ENCODE data around the gene NUBPL. TPM values are rescaled to one million over a fixed set of nuclear protein-coding genes. Genes with fewer than 3 reads are reported as not detected.
"Not testable (repeated sequence)": the region's sequence is repeated elsewhere in the genome, so short reads cannot be mapped to it uniquely, and the experiment has no call there.

Gene NUBPL
- total RNA-seq, 1 experiment from 2014 or later: 5.7 TPM

GRCh38 chr14:31854508-31855075 is 293.4 kb downstream of the NUBPL start:
- in situ Hi-C loops (cut with HindIII; ENCODE audit: low pct_unique_long_range_greater_than_20kb, low sequenced_read_pairs) (no loop called here), intact Hi-C loops (cut with micrococcal nuclease; ENCODE audit: unreplicated experiment) (no loop called here)
- ATAC-seq: no peak
- no peak overlapping the region for H3K4me3 ChIP-seq (ENCODE audit: low read depth in 2 of 2, low read length in 2 of 2)
- no peak for TF ChIP-seq REST (IDR thresholded peaks at IDR 0.05; ENCODE audit: insufficient read depth in 1 of 2, low read depth in 2 of 2, low read length in 1 of 2)
- no peak for TF ChIP-seq TCF7L2 (IDR thresholded peaks at IDR 0.05; ENCODE audit: low read depth, low read length)
- ChIA-PET CTCF (no interaction called here), POLR2A (no interaction called here)
- H3K36me3 ChIP-seq (ENCODE audit: control insufficient read depth, insufficient read depth, low read length): no peaks in the 10 kb centered on the region
- no TSS peak for BruUV-seq (replicated peaks)
- no peaks in the 10 kb centered on the region for H3K9me3 ChIP-seq (ENCODE audit: control insufficient read depth, insufficient read depth, low read depth, low read length)
- no peak for DNase-seq (ENCODE audit: low read depth, low spot score)
- no peaks in the 10 kb centered on the region for H3K27me3 ChIP-seq (ENCODE audit: control insufficient read depth, insufficient read depth, low read length)
- no peak overlapping the region for H3K27ac ChIP-seq (ENCODE audit: low read length)
- no peaks in the 10 kb centered on the region for H3K4me1 ChIP-seq (ENCODE audit: control insufficient read depth, insufficient read depth, low read length)

- DNase-seq (ENCODE audit: low read depth, low spot score): no peak
- Histone ChIP-seq H3K27ac (ENCODE audit: low read length) (no peak overlapping the region), H3K9me3 (ENCODE audit: control insufficient read depth, insufficient read depth, low read depth, low read length) (no peaks in the 10 kb centered on the region), H3K4me1 (ENCODE audit: control insufficient read depth, insufficient read depth, low read length) (no peaks in the 10 kb centered on the region), H3K4me3 (ENCODE audit: low read depth in 2 of 2, low read length in 2 of 2) (no peak overlapping the region), H3K36me3 (ENCODE audit: control insufficient read depth, insufficient read depth, low read length) (no peaks in the 10 kb centered on the region), H3K27me3 (ENCODE audit: control insufficient read depth, insufficient read depth, low read length) (no peaks in the 10 kb centered on the region)
- TF ChIP-seq SIN3A (IDR thresholded peaks at IDR 0.05; ENCODE audit: borderline replicate concordance, insufficient read depth, low read depth, low read length): no peak
- no peak for TF ChIP-seq TCF7L2 (IDR thresholded peaks at IDR 0.05; ENCODE audit: low read depth, low read length)
- no peak for TF ChIP-seq REST (IDR thresholded peaks at IDR 0.05; ENCODE audit: insufficient read depth in 1 of 2, low read depth in 2 of 2, low read length in 1 of 2)
- no peak for TF ChIP-seq CTCF (IDR thresholded peaks at IDR 0.05)
- ChIA-PET POLR2A (no interaction called here), CTCF (no interaction called here)
- no peak for ATAC-seq
- intact Hi-C loops (cut with micrococcal nuclease; ENCODE audit: unreplicated experiment): no loop called here
- BruUV-seq (replicated peaks): no TSS peak
- in situ Hi-C loops (cut with HindIII; ENCODE audit: low pct_unique_long_range_greater_than_20kb, low sequenced_read_pairs): no loop called here
Measured at GRCh38 chr14:31855262-31855661, 294.1 kb downstream of the NUBPL start.

- CTCF ChIA-PET; ATAC-seq; POLR2A ChIA-PET; in situ Hi-C loops (cut with HindIII; ENCODE audit: low pct_unique_long_range_greater_than_20kb, low sequenced_read_pairs); DNase-seq (ENCODE audit: low read depth, low spot score); H3K4me3 ChIP-seq (ENCODE audit: low read depth in 2 of 2, low read length in 2 of 2); BruUV-seq (replicated peaks); H3K9me3 ChIP-seq (ENCODE audit: control insufficient read depth, insufficient read depth, low read depth, low read length); H3K27ac ChIP-seq (ENCODE audit: low read length); H3K4me1 ChIP-seq (ENCODE audit: control insufficient read depth, insufficient read depth, low read length); H3K27me3 ChIP-seq (ENCODE audit: control insufficient read depth, insufficient read depth, low read length); H3K36me3 ChIP-seq (ENCODE audit: control insufficient read depth, insufficient read depth, low read length); intact Hi-C loops (cut with micrococcal nuclease; ENCODE audit: unreplicated experiment): not testable (repeated sequence)
Measured at GRCh38 chr14:31856003-31856402, 294.8 kb downstream of the NUBPL start.
